HepG2 (cell line): Measurements from ENCODE around the gene CST3. TPM values are rescaled to one million over a fixed set of nuclear protein-coding genes. Genes with fewer than 3 reads are reported as not detected.

Experiments
- BRD4 ChIP-seq: sonication (generic); formaldehyde crosslinking; IDR thresholded peaks from 2 replicates; pipeline ENCODE4 v1.4.0; 2020; ENCODE audit warnings: missing genetic modification reagents
- ELF1 ChIP-seq: sonication (generic); formaldehyde crosslinking; IDR thresholded peaks from 2 replicates; pipeline ENCODE4 v1.4.0; 2020; ENCODE audit warnings: missing genetic modification reagents
- FOXP1 ChIP-seq, 2 experiments: fragments of 450-650 bp in 1 of 2; IDR thresholded peaks; 2 replicates each; pipeline ENCODE4 v1.6.1; 2017 to 2018; ENCODE audit warnings: antibody characterized with exemption in 1 of 2
- HMG20A ChIP-seq: IDR thresholded peaks from 2 replicates; pipeline ENCODE4 v1.6.1; 2016; ENCODE audit warnings: borderline replicate concordance
- HOXA9 ChIP-seq: sonication (generic); formaldehyde crosslinking; IDR thresholded peaks from 2 replicates; pipeline ENCODE4 v1.8.1; 2022; ENCODE audit warnings: missing genetic modification reagents, mild to moderate bottlenecking, moderate library complexity, borderline replicate concordance
- NFIC ChIP-seq: IDR thresholded peaks from 2 replicates; pipeline ENCODE4 v1.6.1; 2012; ENCODE audit warnings: mild to moderate bottlenecking, low read length, inconsistent platforms
- NONO ChIP-seq, 2 experiments: fragments of 450-650 bp in 1 of 2; sonication (generic) in 1 of 2; formaldehyde crosslinking in 1 of 2; IDR thresholded peaks in 1 of 2; conservative IDR thresholded peaks in 1 of 2; 2 replicates each; pipeline versions ENCODE4 v1.6.1 to v1.8.0; 2017 to 2022; ENCODE audit warnings: mild to moderate bottlenecking in 1 of 2, missing genetic modification reagents in 1 of 2, moderate library complexity in 1 of 2
- NR2F6 ChIP-seq, 2 experiments: IDR thresholded peaks; 2 replicates each; pipeline ENCODE4 v1.6.1; 2016; ENCODE audit warnings: antibody characterized with exemption in 1 of 2, mild to moderate bottlenecking in 1 of 2
- PATZ1 ChIP-seq: sonication (generic); formaldehyde crosslinking; IDR thresholded peaks from 2 replicates; pipeline ENCODE4 v1.4.0; 2020; ENCODE audit warnings: missing genetic modification reagents
- SMARCC2 ChIP-seq: fragments of 450-650 bp; IDR thresholded peaks from 2 replicates; pipeline ENCODE4 v1.6.1; 2017; ENCODE audit warnings: antibody characterized with exemption, mild to moderate bottlenecking
- SP1 ChIP-seq, 2 experiments: fragments of 450-650 bp in 1 of 2; sonication (generic) in 1 of 2; formaldehyde crosslinking in 1 of 2; IDR thresholded peaks; 2 replicates each; pipeline versions ENCODE4 v1.4.0 to v1.6.1; 2016 to 2020; ENCODE audit warnings: missing genetic modification reagents in 1 of 2
- ZFX ChIP-seq: sonication (generic); formaldehyde crosslinking; IDR thresholded peaks from 2 replicates; pipeline ENCODE4 v1.4.0; 2020; ENCODE audit warnings: mild to moderate bottlenecking, low read depth, missing genetic modification reagents, moderate library complexity
- ZNF260 ChIP-seq: sonication (generic); formaldehyde crosslinking; IDR thresholded peaks from 2 replicates; pipeline ENCODE4 v1.4.0; 2020; ENCODE audit warnings: missing genetic modification reagents, low read depth, mild to moderate bottlenecking, borderline replicate concordance
- ZNF891 ChIP-seq: sonication (generic); formaldehyde crosslinking; IDR thresholded peaks from 2 replicates; pipeline ENCODE4 v1.5.0; 2020; ENCODE audit warnings: mild to moderate bottlenecking, missing genetic modification reagents
- polyA plus RNA-seq, 8 experiments: library from polyadenylated mRNA; depleted of rRNA in 3 of 8; stranded (reverse) in 7 of 8; unstranded in 1 of 8; fragments of >200 nt; fragmentation: Illumina TruSeq in 4 of 8; extraction: Trizol in 4 of 8; gene quantifications; 2 replicates each; pipeline versions ENCODE4 v1.2.1 to v1.2.3, GENCODE V29; 2011 to 2016; ENCODE audit warnings: low read depth in 4 of 8, missing spikeins in 1 of 8, mixed read lengths in 1 of 8; ENCODE audit not compliant: insufficient read depth in 1 of 8
- total RNA-seq, 5 experiments: library from RNA; depleted of rRNA; stranded (reverse); fragments of >200 nt; fragmentation: Illumina TruSeq; extraction: Trizol; gene quantifications; 2 replicates each; pipeline ENCODE4 v1.2.3, GENCODE V29; 2016; ENCODE audit warnings: low read depth in 1 of 5
- TF ChIP-seq, protein P1 (sequence below): IDR thresholded peaks from 2 replicates; pipeline ENCODE4 v1.4.0; 2020; ENCODE audit warnings: mild to moderate bottlenecking, missing genetic modification reagents
- TF ChIP-seq, protein P2 (sequence below): sonication (generic); formaldehyde crosslinking; IDR thresholded peaks from 2 replicates; pipeline ENCODE4 v1.4.0; 2020; ENCODE audit warnings: mild to moderate bottlenecking, missing genetic modification reagents

CST3 gene
- total and polyA plus RNA-seq, 2 of the 13 experiments (the other 11 are each of a cell fraction or from before 2014, with no cell fraction given), result 690 to 1,005 TPM

- TF ChIP-seq HOXA9 (CRISPR knock-in tag), result 0 out of 2 replicates have a peak, but pooled peaks have one; percentile 49
- TF ChIP-seq, protein P1, sequence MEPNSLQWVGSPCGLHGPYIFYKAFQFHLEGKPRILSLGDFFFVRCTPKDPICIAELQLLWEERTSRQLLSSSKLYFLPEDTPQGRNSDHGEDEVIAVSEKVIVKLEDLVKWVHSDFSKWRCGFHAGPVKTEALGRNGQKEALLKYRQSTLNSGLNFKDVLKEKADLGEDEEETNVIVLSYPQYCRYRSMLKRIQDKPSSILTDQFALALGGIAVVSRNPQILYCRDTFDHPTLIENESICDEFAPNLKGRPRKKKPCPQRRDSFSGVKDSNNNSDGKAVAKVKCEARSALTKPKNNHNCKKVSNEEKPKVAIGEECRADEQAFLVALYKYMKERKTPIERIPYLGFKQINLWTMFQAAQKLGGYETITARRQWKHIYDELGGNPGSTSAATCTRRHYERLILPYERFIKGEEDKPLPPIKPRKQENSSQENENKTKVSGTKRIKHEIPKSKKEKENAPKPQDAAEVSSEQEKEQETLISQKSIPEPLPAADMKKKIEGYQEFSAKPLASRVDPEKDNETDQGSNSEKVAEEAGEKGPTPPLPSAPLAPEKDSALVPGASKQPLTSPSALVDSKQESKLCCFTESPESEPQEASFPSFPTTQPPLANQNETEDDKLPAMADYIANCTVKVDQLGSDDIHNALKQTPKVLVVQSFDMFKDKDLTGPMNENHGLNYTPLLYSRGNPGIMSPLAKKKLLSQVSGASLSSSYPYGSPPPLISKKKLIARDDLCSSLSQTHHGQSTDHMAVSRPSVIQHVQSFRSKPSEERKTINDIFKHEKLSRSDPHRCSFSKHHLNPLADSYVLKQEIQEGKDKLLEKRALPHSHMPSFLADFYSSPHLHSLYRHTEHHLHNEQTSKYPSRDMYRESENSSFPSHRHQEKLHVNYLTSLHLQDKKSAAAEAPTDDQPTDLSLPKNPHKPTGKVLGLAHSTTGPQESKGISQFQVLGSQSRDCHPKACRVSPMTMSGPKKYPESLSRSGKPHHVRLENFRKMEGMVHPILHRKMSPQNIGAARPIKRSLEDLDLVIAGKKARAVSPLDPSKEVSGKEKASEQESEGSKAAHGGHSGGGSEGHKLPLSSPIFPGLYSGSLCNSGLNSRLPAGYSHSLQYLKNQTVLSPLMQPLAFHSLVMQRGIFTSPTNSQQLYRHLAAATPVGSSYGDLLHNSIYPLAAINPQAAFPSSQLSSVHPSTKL (CRISPR knock-in tag), result peak; percentile 78
- TF ChIP-seq SP1 (IDR thresholded peaks at IDR 0.05), result no peak; the same call in 1 of the 2 replicates
- TF ChIP-seq SP1 (CRISPR knock-in tag; IDR thresholded peaks at IDR 0.05), result 0 out of 2 replicates have a peak, but pooled peaks have one; percentile 15
- TF ChIP-seq, protein P2, sequence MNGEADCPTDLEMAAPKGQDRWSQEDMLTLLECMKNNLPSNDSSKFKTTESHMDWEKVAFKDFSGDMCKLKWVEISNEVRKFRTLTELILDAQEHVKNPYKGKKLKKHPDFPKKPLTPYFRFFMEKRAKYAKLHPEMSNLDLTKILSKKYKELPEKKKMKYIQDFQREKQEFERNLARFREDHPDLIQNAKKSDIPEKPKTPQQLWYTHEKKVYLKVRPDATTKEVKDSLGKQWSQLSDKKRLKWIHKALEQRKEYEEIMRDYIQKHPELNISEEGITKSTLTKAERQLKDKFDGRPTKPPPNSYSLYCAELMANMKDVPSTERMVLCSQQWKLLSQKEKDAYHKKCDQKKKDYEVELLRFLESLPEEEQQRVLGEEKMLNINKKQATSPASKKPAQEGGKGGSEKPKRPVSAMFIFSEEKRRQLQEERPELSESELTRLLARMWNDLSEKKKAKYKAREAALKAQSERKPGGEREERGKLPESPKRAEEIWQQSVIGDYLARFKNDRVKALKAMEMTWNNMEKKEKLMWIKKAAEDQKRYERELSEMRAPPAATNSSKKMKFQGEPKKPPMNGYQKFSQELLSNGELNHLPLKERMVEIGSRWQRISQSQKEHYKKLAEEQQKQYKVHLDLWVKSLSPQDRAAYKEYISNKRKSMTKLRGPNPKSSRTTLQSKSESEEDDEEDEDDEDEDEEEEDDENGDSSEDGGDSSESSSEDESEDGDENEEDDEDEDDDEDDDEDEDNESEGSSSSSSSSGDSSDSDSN, result peak; percentile 20
- TF ChIP-seq SMARCC2, result no peak
- peak; percentile 52; the same call in 1 of the 2 replicates for TF ChIP-seq HMG20A (CRISPR knock-in tag)
- peak; percentile 94; the same call in 1 of the 2 replicates for TF ChIP-seq NONO (IDR thresholded peaks at IDR 0.05)
- TF ChIP-seq NONO (CRISPR knock-in tag; conservative IDR thresholded peaks at IDR 0.05), result 0 out of 2 replicates have a peak, but pooled peaks have one; percentile 25
- TF ChIP-seq ZFX, result 0 out of 2 replicates have a peak, but pooled peaks have one; percentile 50
- TF ChIP-seq ZNF891 (CRISPR knock-in tag), result no peak; the same call in 1 of the 2 replicates
- TF ChIP-seq ELF1 (CRISPR knock-in tag), result no peak
- TF ChIP-seq BRD4, result peak; percentile 56; the same call in 1 of the 2 replicates
- peak; percentile 71 for TF ChIP-seq FOXP1 (IDR thresholded peaks at IDR 0.05)
- no peak for TF ChIP-seq FOXP1 (CRISPR knock-in tag; IDR thresholded peaks at IDR 0.05)
- TF ChIP-seq NR2F6 (IDR thresholded peaks at IDR 0.05), result peak; percentile 24; the same call in 1 of the 2 replicates
- TF ChIP-seq NR2F6 (CRISPR knock-in tag; IDR thresholded peaks at IDR 0.05), result peak; percentile 11; the same call in 1 of the 2 replicates
- TF ChIP-seq ZNF260 (CRISPR knock-in tag), result no peak
- peak; percentile 46; the same call in 1 of the 2 replicates for TF ChIP-seq NFIC
- peak; percentile 77 for TF ChIP-seq PATZ1 (CRISPR knock-in tag)
These were observed 22.5 kb upstream of the CST3 start (continued) for GRCh38 chr20:23659989-23660837.
